Embryonic facial prominence (tissue), 1 donor: ENCODE data around the gene ELOVL1.
"Not testable (repeated sequence)": the region's sequence is repeated elsewhere in the genome, so short reads cannot be mapped to it uniquely, and the experiment has no call there.

Source experiments
- DNase-seq: peaks from one replicate; pipeline ENCODE4 v3.0.0-alpha.2; 2016; ENCODE audit errors: extremely low spot score

The ELOVL1 gene

DNA sequence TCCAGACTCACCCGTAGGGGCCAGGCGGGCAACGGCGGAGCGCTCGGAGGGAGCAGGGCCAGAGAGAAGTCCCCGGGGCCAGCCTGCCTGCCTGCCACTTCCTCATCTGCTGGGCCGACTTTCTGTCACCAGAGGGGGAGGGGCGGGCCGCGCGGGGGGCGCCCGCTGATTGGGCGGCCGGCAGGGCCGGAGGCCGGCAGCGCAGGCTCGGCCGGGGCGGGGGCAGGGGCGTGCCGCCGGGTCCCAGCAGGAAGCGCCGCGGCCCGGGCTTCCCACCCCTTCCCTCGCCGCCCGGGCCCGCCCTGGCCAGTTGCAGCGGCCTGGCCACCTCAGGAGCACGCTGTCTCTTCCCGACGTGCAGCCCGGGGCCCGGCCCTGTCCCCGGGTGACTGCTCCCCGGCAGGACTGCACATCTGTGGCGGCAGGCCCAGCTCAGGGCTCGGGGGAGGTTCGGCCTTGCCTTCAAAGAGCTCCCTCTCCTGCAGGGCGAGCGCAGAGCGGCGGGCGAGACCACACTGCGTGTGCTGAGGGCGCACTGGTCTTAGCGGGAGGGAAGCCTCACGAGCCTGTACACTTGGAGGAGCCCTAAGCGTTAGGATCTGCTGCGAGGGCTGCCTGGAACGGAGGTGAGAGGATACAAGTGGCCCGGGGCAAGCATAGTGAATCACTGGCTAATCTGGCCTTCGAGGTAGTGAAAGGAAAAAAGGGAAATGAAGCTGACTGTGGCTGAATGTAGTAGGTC, at the start of gene ELOVL1:
TSS of gene ELOVL1 (minus strand) at position 108 of the 742 bp plus-strand sequence. CDS start 2,402 bp downstream, outside the sequence.
- no peak for DNase-seq

DNA sequence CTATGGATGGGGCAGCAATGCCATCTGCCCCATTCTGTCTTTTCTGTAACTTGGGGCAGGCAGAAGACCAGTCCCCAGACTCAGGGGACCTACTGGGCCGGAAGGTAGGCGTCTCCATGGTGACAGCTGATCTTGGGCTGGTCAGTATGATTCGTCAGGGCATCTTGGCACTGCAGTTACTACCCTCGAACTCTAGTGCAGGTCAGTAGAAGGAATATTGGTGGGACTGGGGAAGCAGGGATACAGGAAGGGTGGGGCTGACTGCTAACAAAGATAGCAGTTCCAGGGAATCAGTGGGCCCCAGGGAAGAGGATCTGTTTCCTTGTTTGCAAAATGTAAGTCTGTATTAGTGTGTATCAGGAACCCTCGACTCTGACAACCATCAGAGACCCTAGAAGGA, 48.1 kb upstream of the ELOVL1 start:
- DNase-seq: no peak

DNA sequence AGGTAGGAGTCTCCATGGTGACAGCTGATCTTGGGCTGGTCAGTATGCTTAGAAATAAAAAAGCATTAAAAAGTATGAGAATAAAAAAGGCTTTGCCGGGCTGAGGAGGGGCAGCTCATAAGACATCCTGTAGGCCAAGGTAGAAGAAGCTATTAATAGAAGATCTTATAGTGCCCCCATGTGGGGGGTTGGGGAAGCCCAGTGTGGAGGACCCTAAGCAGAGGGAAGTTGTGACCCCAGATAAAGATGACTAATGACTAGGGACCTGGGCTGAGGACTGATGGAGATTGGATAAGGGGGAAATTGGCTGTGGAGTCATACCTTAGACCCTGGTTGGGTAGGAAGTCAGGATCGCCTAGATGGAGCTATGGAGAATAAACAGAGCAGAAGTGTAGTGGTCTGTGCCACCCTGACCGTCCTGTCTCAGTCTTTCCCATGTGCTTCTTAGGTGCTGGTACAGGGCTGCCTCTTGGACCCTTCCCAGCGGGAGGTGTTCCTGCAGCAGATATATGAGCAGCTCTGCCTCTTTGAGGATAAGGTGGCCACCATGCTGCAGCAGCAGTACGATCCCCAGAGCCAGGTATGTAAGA, 46.9 kb upstream of the ELOVL1 start:
- DNase-seq: no peak

DNA sequence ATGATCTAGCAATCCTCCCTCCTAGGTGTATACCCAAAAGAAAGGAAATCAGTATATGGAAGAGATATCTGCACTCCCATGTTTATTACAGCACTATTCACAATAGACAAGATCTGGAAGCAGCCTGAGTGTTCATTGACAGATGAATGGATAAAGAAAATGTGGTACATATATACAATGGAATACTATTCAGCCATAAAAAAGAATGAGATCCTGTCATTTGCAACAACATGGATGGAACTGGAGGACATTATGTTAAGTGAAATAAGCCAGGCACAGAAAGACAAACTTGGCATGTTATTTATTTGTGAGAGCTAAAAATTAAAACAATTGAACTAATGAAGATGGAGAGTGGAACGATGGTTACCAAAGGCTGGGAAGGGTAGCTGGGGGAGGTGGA, 45.6 kb upstream of the ELOVL1 start:
- DNase-seq: not testable (repeated sequence)

DNA sequence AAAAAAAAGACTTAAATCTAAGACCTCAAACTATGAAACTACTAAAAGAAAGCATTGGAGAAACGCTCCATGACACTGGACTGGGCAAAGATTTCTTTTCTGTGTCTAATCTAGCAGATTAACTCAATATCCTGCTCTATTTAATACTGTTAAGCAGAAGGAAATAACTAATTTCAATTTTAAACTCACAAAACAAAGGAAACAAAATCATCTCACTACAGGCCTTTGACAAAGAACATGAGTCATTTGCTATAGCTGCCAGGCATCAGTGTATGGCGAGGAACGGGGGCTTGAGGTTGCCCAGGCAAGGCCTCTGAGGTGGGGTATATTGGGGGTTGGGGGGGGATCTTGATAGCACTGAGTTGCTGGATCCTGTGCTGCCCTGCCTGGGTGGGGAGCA, 42.8 kb upstream of the ELOVL1 start:
- DNase-seq: no peak

DNA sequence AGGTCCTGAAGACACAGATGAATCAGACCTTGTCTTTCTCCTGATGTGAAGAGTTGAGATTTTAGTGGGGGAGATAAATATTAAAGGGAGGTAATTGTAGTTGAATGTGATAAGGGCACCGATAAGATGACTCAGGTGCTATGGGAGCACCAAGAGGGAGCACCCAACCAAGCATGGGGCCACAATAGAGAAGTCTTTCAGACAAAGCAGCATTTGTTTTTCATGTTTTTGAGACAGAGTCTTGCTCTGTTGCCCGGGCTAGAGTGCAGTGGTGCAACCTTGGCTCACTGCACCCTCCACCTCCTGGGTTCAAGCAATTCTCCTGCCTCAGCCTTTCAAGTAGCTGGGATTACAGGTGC, 38.0 kb upstream of the ELOVL1 start:
- DNase-seq: no peak

DNA sequence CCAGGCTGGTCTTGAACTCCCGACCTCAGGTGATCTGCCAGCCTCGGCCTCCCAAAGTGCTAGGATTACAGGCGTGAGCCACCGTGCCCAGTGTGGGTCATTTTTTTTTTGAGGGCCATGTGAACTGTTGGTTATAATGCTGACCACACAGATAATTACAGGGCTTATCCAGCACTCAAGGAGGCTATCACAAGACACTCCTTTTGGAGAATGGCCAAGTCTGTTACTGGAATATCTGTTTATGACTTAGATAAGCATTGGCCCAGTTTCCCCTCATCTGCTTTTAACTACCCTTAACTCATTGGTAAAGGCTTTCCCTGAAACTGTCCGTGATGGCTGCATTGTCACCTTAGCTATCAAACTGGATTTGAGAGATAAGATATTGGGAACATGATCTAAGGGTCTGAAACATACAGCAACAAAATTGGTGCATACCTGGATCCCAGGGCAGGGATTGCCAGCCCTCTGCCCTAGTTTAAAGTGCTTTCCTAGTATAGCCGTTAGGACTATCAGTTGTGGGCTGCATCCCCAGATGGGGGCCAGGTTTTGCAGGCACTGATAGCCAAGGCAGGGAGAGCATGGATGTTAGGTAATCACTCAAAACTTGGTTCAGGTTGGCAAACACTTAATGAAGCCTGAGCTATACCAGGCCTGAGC, 37.5 kb upstream of the ELOVL1 start:
- DNase-seq: no peak

DNA sequence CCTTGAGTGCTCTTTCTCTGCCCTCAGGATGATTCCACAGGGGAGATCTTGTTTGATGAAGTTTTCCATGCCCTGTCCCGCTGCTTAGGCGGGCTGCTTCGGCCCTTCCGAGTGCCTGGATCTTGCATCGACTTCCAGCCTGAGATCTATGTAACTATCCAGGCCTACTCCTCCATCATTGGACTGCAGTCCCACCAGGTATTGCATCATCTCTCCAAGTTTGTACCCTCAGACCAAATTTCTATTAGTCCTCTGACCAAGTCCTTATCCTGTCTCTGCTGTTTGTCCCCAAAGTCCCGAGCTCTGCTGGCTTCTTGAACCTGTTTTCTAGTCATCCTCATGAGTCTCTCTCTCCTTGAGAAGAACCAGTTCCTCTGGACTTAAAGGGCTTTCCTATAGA, 36.5 kb upstream of the ELOVL1 start:
- no peak for DNase-seq

DNA sequence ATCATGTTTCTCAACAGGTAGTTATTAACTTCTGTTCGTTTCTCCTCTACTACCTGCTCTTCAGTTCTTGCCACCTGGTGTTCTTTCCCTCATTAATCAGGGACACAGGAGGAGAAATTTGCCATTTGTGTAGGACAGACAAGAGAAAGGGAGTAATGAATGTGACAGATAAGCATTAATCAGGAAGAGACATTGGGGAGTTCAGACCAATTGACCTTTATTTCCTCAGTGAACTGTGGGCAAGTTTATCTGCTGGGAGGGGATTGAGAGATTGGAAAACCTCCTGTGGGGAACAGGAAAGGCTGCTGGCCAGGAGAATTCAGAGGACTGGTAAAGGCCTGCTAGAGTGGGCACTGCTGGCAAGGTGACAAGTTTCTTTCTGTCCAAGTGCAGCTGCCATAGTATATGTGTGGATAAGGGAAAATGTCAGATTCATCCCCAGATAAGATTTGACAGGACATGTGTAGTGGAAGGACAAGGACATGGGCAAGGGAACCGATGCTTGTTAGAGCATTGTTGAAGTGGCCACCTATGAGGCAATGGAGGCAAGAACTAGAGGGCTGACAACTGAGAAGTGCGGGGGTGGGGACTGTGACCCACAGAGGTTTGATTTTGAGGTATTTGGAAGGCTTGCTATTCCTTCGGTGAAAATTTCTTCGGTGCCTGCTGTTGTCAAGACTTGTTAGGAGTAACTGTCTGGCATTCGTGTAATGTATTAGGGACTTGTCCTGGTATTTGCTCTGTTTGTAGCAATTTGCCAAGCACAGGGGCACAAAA, 34.5 kb upstream of the ELOVL1 start:
- no peak for DNase-seq

DNA sequence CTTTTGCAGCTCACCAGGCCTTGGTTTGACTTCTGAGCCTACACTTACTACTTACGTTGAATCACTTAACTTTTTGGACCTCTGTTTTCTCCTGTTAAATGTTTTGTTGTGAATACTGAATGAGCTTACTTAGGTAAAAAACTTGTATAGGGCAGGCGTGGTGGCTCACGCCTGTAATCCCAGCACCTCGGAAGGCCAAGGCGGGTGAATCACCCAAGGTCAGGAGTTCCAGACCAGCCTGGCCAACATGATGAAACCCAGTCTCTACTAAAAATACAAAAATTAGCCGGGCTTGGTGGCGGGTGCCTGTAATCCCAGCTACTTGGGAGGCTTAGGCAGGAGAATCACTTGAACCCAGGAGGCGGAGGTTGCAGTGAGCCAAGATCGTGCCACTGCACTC, 32.6 kb upstream of the ELOVL1 start:
- DNase-seq: not testable (repeated sequence)

DNA sequence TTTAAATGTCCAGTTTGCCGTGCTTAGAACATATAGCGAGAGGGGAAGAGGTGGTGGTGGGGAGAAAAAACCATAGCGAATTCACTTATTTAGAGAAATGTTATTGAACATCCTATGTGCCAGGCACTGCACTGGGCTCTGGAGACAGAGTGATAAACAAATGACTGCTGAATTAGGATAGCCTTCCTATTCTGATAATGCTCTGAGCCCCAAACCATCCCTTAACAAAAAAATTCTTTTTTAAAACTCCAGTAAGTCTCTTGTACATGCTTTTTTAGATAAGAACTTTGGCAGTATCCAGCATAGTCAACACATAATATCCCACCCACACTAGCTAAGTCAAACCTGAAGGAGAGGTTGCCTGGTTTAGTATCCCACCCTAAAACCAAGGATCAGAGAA, 30.4 kb upstream of the ELOVL1 start:
- DNase-seq: no peak

DNA sequence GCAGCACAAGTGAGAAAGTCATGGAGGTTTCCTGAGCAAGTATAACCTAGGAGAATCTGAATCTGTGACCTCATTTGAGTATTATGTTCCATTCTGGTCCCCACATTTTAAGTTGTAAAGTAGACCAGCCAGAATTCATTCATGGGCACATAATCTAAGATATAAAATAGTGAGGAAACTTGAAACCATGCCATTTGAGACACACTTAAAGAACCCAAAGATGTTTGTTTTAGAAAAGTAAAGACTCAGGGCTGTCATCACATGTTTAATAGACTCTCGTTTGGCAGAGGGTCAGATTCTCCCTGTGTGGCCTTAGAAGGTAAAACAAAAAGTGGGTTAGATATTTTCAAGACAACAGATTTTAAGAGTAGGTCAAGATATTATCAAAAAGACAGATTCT, 28.2 kb upstream of the ELOVL1 start:
- DNase-seq: no peak

DNA sequence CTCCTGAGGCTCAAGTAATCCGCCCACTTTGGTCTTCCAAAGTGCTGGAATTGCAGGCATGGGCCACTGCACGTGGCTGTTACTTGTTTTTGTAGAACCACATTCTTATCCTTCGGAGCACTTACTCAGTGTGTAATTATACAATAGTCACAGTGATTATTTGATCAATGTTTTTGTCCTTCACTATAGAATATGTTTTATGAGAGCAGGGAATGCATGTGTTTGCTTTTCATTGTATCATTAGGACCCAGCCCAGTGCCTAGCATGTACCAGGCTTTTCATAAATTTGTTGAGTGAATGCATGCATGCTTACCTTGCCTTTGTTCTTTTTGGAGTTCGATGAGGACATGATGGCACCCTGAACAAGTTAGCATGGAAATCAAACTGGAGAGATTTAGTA, 27.7 kb upstream of the ELOVL1 start:
- no peak for DNase-seq

DNA sequence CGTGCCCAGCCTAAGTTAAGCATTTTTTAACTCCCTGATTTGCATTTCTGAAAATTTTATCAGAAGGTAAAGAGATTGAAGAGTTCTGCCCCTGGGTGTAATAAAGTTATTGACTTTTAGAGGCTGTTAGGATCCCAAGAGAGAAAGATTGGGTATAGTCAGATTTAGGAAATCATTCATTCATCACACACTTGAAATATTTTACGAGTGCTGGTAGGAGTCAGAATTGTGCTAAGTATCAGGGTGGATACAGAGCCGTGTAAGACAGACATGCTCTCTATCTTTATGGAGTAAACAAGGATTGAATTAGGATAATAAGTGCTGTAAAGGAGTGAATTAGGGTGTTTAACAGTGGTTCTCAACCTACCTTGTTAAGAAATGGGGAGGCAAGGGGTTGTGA, 24.9 kb upstream of the ELOVL1 start:
- no peak for DNase-seq

DNA sequence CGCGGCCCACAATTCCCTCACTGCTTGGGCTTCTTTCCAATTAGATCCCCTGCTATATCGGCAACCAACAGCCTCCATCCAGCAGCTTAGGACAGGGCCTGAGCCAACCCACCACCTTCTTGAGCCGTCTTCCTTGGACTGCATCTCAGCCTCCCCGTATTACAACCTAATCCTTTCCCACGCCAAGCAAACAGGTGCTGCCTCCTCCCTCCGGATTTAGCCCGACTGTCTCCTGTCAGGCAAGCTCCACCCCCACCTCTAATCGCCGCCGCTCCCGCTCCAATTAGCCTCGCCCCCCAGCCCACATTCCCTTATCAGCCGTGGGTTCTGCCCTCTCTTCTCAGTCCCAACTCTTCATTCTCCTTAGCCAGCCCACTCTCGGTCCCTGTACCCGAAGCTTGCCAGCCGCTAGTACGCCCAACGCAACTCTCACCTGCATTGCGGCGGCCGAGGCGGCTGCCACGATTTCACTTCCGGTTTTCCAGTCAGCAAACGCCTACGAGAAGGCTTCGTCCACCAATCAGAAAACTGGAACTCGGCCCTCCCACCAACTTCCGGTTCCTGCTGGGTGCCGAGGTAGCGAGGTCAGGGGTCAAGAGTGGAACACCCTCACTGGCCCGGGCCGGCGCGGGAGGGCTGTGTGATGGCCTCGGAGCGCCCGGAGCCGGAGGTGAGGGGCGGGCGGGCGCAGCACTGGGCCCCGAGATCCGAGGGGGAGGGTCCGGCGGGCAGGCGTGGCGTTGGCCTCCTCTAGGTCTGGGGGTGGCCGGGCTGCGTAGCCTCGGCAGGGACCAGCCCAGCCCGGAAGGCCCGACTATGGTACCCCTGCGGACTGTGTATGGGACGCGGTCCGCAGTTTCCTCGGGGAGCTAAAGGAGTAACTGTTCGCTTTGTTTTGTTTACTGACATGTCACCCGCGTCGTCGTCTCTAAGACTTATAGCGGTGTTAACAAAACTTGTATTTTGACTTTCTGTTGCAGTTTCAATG, 21.8 kb upstream of the ELOVL1 start, which contains the start of the genes MED8 and SZT2:
TSS of gene MED8 (minus strand) at position 475 of the 988 bp plus-strand sequence. CDS start at position 439, 36 bp downstream.
TSS of gene SZT2 (plus strand) at position 574 of the 988 bp plus-strand sequence. CDS start at position 644, 70 bp downstream.
- DNase-seq: peak; percentile 82

DNA sequence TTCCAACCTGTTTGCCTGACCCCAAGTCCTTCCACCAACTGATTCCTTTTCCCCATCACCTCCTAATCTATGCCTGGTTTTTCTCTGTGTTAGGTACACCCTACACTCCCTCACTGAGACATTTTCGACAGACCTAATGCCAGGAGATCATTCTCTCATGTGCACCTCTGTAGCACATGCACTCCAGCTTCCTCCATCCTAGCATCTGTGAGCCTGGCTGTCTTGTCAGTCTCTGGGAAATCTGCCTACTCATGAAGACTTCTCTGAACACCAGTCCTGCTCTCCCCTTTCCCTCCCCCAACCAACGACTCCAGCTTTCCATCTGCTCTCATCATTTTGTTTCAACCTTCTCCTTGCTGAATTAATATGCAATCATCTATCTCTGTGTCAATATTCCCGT, 20.8 kb upstream of the ELOVL1 start:
- no peak for DNase-seq

DNA sequence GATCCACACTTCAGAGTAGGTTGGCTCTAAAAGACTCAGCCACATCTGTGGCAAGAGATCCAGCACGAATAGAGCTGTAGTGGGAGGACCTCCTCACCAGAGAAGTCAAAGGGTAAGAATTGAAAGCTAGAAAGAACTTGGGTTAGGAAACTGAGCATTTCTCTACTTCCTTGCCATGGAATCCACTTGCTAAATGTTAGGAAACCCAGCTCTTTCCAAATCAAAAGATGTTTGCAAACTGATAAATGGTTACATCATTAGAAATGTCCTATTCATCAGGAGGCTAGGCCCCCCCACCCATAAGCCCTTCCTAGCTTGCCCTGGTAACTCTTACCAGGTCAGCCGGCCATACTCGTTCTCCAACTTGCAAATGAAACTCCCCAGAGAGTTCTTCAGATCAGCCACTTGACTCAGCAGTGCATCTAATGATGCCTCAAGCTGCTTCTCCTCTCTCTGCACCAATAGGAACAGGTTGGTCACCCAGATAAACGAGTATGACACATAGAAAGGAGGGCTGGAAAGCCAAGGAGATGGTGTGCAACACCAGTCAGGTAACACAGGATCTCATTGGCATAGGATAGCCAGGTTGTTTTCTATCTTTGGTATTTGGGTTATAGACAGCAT, 20.3 kb upstream of the ELOVL1 start:
- no peak for DNase-seq

DNA sequence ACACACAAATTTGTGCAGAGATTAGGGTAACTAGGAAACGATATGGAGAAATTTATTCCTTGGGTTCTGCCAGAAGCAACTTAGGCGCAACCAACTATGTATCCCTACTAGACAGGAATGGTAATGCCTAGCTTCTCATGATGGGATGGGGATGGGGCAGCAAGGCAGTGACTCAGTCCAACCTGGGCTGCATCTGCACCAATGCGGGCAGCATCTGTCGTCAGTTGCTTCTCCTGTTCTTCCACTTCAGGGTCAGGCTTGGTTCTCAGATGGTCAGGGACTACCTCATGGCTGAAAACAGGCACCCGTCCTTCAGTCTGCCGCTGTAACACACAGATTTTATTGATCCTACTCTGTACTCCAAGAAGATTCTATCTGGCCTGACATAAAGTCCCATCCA, 18.9 kb upstream of the ELOVL1 start:
- DNase-seq: no peak

DNA sequence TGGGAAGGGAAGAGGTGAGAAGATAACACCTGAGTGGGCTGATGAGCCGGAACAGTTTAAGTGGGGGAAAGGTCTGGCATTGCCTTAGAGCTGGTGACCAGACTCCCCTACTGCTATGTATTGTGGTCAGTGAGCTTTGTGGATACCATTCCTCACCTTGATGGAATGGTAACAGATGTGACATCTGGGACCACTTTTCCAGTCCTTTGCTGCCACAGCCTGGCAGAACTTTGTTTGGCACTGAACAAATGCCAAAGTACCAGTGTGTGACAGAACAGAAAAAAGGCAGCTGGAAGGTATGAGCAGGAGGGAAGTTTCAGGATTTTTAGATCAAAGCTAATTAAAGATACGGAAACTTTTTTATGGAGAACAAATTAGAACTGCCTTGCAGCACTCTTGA, 15.6 kb upstream of the ELOVL1 start:
- no peak for DNase-seq

DNA sequence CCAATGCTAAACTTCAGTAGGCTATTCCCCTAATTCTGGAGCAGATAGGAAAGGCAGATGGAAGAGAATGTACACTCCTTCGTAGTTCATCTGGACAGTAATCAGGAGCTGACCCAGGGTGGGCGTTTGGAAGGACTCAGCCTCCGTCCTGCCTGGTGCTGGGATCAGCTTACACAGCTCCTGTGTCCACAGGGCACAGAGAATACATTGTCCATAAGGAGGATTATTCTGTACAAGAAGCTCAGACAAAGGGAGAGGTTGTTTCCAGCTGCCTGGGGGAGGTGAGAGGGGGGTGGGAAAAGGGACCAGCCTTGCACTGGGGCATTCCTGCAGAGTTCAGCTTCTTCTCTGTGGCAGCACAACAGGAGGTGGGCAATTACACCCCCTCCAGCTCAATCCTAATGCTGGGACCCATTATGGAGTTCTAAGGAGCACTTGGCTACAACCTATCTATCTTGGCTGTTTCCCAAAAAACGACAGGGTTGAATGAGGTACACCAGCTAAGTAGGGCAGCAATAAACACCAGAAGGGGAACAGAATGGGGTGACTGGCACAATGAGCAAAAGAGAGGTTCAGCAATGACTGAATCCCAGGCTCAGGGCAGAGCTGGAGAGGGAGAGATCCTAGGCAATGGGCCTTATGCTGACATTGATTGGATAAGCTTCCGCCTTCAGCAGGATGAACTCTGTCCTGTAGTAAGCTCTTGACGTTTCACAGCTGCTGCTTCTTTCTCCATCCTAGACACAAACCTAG, 14.4 kb upstream of the ELOVL1 start:
- DNase-seq: no peak
